CD4-positive, alpha-beta T cell (primary cell): ENCODE data around the gene SHISA4. TPM values are rescaled to one million over a fixed set of nuclear protein-coding genes. Genes with fewer than 3 reads are reported as not detected.

ENCODE experiments used
- ATAC-seq: fragments of 200-7000 bp; cut with Tn5 transposase; one replicate; pipeline ENCODE4 v1.10.0; 2022; ENCODE audit warnings: mild to moderate bottlenecking; ENCODE audit not compliant: poor library complexity
- CTCF ChIA-PET: fragments of 350-600 bp; sonication (Branson Sonifier 250); formaldehyde crosslinking; loops from one replicate; lab custom pipeline; 2021; ENCODE audit warnings: antibody characterized with exemption, inconsistent platforms; lab: Charles Lee
- POLR2A ChIA-PET: fragments of 350-600 bp; sonication (Branson Sonifier 250); formaldehyde crosslinking; loops from one replicate; lab custom pipeline; 2021; ENCODE audit warnings: antibody characterized with exemption, inconsistent platforms; lab: Charles Lee
- DNase-seq, 14 experiments: peaks; one replicate each; pipeline ENCODE4 v3.0.0-alpha.2; 2013 to 2020; ENCODE audit warnings: mixed read lengths in 2 of 14
- H3K27ac ChIP-seq, 2 donors: one replicate each; pipeline versions ENCODE4 v1.5.1 to v1.7.0; 2013; ENCODE audit warnings: low read length in 2 of 2, low read depth in 1 of 2, mild to moderate bottlenecking in 1 of 2
- H3K27me3 ChIP-seq, 2 experiments: 1 replicate in 1 of 2; 2 replicates in 1 of 2; pipeline versions ENCODE4 v1.6.1 to v1.7.0; 2013; ENCODE audit warnings: low read length in 2 of 2, control low read depth in 1 of 2, mild to moderate bottlenecking in 1 of 2, moderate library complexity in 1 of 2; ENCODE audit not compliant: insufficient read depth in 2 of 2, control insufficient read depth in 1 of 2
- H3K36me3 ChIP-seq: one replicate; pipeline ENCODE4 v1.6.1; 2013; ENCODE audit warnings: low read length, control low read depth; ENCODE audit not compliant: insufficient read depth
- H3K4me1 ChIP-seq: one replicate; pipeline ENCODE4 v1.6.1; 2013; ENCODE audit warnings: low read length, control low read depth; ENCODE audit not compliant: insufficient read depth
- H3K4me3 ChIP-seq: one replicate; pipeline ENCODE4 v1.5.1; 2013; ENCODE audit warnings: mild to moderate bottlenecking, low read length, moderate library complexity
- H3K9me3 ChIP-seq, 2 experiments: 1 replicate in 1 of 2; 2 replicates in 1 of 2; pipeline versions ENCODE4 v1.6.1 to v1.7.0; 2013; ENCODE audit warnings: low read length in 2 of 2, mild to moderate bottlenecking in 2 of 2, control low read depth in 1 of 2, moderate library complexity in 1 of 2; ENCODE audit not compliant: control insufficient read depth in 1 of 2, insufficient read depth in 1 of 2
- H3K27ac Mint-ChIP-seq: one replicate; pipeline ENCODE4 v1.8.0; 2020; ENCODE audit warnings: mixed read lengths
- H3K27me3 Mint-ChIP-seq: one replicate; pipeline ENCODE4 v1.8.0; 2021; ENCODE audit warnings: mixed read lengths
- H3K36me3 Mint-ChIP-seq: one replicate; pipeline ENCODE4 v1.8.0; 2021; ENCODE audit warnings: low read depth, mixed read lengths
- H3K4me1 Mint-ChIP-seq: one replicate; pipeline ENCODE4 v1.8.0; 2021; ENCODE audit warnings: low read depth, mixed read lengths
- H3K4me3 Mint-ChIP-seq: one replicate; pipeline ENCODE4 v1.8.0; 2020; ENCODE audit warnings: mild to moderate bottlenecking, mixed read lengths
- H3K9me3 Mint-ChIP-seq: one replicate; pipeline ENCODE4 v1.8.0; 2020; ENCODE audit warnings: mixed read lengths
- CTCF ChIP-seq: fragments of 200-600 bp; IDR thresholded peaks from one replicate; pipeline ENCODE4 v1.8.0; 2022; ENCODE audit warnings: antibody characterized with exemption, mild to moderate bottlenecking
- intact Hi-C, 2 experiments: fragments of 100-400 bp; cut with DNase I in 1 of 2; cut with micrococcal nuclease in 1 of 2; formaldehyde crosslinking; loops; one replicate each; pipeline versions ENCODE4 v1.15.1 to v1.9.0; 2023 to 2025; cut with DNase I, micrococcal nuclease
- microRNA-seq: library from miRNA; unstranded; fragments of <30 nt; microRNA quantifications from one replicate; pipeline ENCODE4 v1.2.0, GENCODE V29; 2021; ENCODE audit warnings: borderline microRNAs expressed, borderline replicate concordance
- total RNA-seq, 174 experiments: library from RNA in 2 of 174; stranded (reverse) in 2 of 174; gene quantifications; one replicate each; pipeline ENCODE4 v1.2.3 and lab custom pipeline; 2021 to 2026

SHISA4 gene
- total RNA-seq, 2 experiments from 2014 or later = 0.19 TPM; not detected in 1

DNA sequence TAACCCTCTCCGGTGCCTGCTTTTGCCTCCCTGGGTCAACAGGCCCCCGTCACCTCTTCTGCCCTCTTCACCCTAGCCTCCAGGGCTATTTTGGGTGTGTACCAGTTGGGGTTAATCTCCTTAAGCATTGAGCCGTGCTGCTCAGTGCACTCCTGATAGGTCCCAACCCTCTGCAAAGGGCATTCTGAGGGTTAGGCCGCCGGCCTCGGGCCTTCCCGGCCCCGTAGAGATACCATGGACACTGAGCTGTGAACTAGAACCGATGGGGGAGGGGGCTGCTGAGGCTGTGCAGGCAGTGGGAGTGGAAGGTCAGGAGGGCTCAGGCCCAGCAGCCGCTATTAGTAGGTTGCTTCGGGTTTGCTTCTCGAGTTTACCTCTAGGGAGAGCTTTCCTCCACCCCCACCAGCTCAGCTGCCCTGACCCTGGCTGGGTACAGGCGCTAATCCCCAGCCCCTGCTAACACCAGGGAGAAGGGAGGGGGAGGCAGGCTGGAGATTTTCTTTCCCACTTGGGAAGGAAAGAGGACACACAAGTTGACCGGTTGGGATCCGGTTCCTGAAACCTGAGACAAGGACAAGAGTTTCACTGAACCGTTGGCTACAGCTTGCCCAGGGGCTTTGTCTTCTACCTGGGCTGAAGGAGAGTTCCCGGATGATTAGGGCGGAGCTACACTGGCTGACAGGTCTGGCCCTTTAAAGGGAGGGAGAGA, 52.9 kb downstream of the SHISA4 start:
- H3K27me3 ChIP-seq = peaks cover 27 to 34% of the 10 kb centered on the region in 2 experiments
- ChIA-PET POLR2A (interaction anchor here (0.6 kb wide), 1 partner anchor 20 kb away, joined by 3 read pairs; no protein-coding TSS in a partner anchor), CTCF (no interaction called here)
- Mint-ChIP-seq H3K27ac (no peak overlapping the region), H3K4me3 (no peak overlapping the region), H3K4me1 (peaks cover 16% of the 10 kb centered on the region), H3K9me3 (no peaks in the 10 kb centered on the region), H3K36me3 (no peaks in the 10 kb centered on the region), H3K27me3 (peaks cover 59% of the 10 kb centered on the region)
- peaks cover 0 to 7% of the 10 kb centered on the region in 2 experiments for H3K9me3 ChIP-seq
- intact Hi-C loops = loop anchor here in 1 of 2 experiments (5.0 kb wide), 1 partner anchor 51 kb away; no protein-coding TSS in a partner anchor
- H3K36me3 ChIP-seq = no peaks in the 10 kb centered on the region
- peaks cover 7% of the 10 kb centered on the region for H3K4me1 ChIP-seq
- H3K4me3 ChIP-seq = no peak overlapping the region
- no peak for TF ChIP-seq CTCF
- no peak overlapping the region for H3K27ac ChIP-seq
- DNase-seq (no peak), ATAC-seq (no peak)

GRCh38 chr1:201942129-201942495, 53.4 kb downstream of the SHISA4 start:
- H3K4me3 Mint-ChIP-seq = no peak overlapping the region

More at GRCh38 chr1:201942129-201942495, 53.4 kb downstream of the SHISA4 start:
- Histone ChIP-seq H3K4me1 (peaks cover 8% of the 10 kb centered on the region), H3K9me3 (peaks cover 0 to 8% of the 10 kb centered on the region in 2 experiments), H3K4me3 (no peak overlapping the region), H3K36me3 (no peaks in the 10 kb centered on the region), H3K27me3 (peaks cover 32 to 39% of the 10 kb centered on the region in 2 experiments), H3K27ac (no peak overlapping the region)
- Mint-ChIP-seq H3K4me1 (peaks cover 19% of the 10 kb centered on the region), H3K27me3 (peaks cover 64% of the 10 kb centered on the region), H3K36me3 (no peaks in the 10 kb centered on the region), H3K9me3 (no peaks in the 10 kb centered on the region), H3K27ac (no peak overlapping the region)
- POLR2A ChIA-PET = interaction anchor here (0.6 kb wide), 1 partner anchor 20 kb away, joined by 3 read pairs; no protein-coding TSS in a partner anchor
- ATAC-seq = no peak
- CTCF ChIA-PET = no interaction called here
- no peak for TF ChIP-seq CTCF
- intact Hi-C loops = loop anchor here in 1 of 2 experiments (5.0 kb wide), 1 partner anchor 50 kb away; no protein-coding TSS in a partner anchor
- no peak for DNase-seq

Small RNAs within 50 kb of the gene (microRNA-seq; reads per million reads assigned to microRNA genes)
- not detected for gene MIR6739

Other genes with a start within 250 kb of the SHISA4 start
- 10 to 100 TPM; 17.1 to 20.1 TPM for gene IPO9, start 59.7 kb upstream of the SHISA4 start, total RNA-seq
- not detected for gene LMOD1, start 57.6 kb downstream of the SHISA4 start, total RNA-seq
- gene TIMM17A, start 66.6 kb downstream of the SHISA4 start, total RNA-seq = 10 to 100 TPM; 46.2 to 49.6 TPM
- 10 to 100 TPM; 19.9 to 20.8 TPM for gene RNPEP, start 93.8 kb downstream of the SHISA4 start, total RNA-seq
- 1 to 10 TPM; 2.0 to 2.7 TPM for gene ELF3, start 121.7 kb downstream of the SHISA4 start, total RNA-seq
- gene GPR37L1, start 234.0 kb downstream of the SHISA4 start, total RNA-seq = not detected